ENCODE results near the gene OXCT2. TPM values are rescaled to one million over a fixed set of nuclear protein-coding genes. Genes with fewer than 3 reads are reported as not detected.

Gene OXCT2
- total and polyA plus RNA-seq, 2 experiments from 2014 or later, result 0.25 to 1.8 TPM

GRCh38 chr1:39729842-39730241 lies 41.3 kb downstream of the OXCT2 start:
- H3K36me3 ChIP-seq (replicated peaks; ENCODE audit: insufficient read depth, low read depth), result no peaks in the 10 kb centered on the region
- no peaks in the 10 kb centered on the region for H3K79me2 ChIP-seq
- no peaks in the 10 kb centered on the region for H3K9me2 ChIP-seq (replicated peaks; ENCODE audit: insufficient read depth)
- H4K20me1 ChIP-seq (ENCODE audit: insufficient read depth, poor library complexity, severe bottlenecking), result no peaks in the 10 kb centered on the region
- no peak overlapping the region for H3K27ac ChIP-seq
- no peak overlapping the region for H3K4me2 ChIP-seq
- H3K9me3 ChIP-seq (ENCODE audit: low read depth), result no peaks in the 10 kb centered on the region
- H2AFZ ChIP-seq, result no peak overlapping the region
- 70% methylated on average over 4 of the region's 4 CpGs for WGBS (ENCODE audit: low lambda C conversion rate, missing lambda C conversion rate)
- no peaks in the 10 kb centered on the region for H3K4me1 ChIP-seq (ENCODE audit: insufficient read depth)
- no peak for DNase-seq (ENCODE audit: low spot score)
- no peak overlapping the region for H3K4me3 ChIP-seq
- peaks cover 76% of the 10 kb centered on the region for H3K27me3 ChIP-seq
- TF ChIP-seq CTCF (IDR thresholded peaks at IDR 0.05; ENCODE audit: poor library complexity) (no peak), EZH2 (IDR thresholded peaks at IDR 0.05; ENCODE audit: borderline replicate concordance) (no peak), EZH2phosphoT487 (IDR thresholded peaks at IDR 0.05; ENCODE audit: low read depth, severe bottlenecking, unreplicated experiment) (no peak)

GRCh38 chr1:39729030-39729429 lies 42.1 kb downstream of the OXCT2 start:
- Histone ChIP-seq H2AFZ (no peak overlapping the region), H3K27ac (no peak overlapping the region), H4K20me1 (ENCODE audit: insufficient read depth, poor library complexity, severe bottlenecking) (no peaks in the 10 kb centered on the region), H3K36me3 (replicated peaks; ENCODE audit: insufficient read depth, low read depth) (no peaks in the 10 kb centered on the region), H3K4me1 (ENCODE audit: insufficient read depth) (no peaks in the 10 kb centered on the region), H3K9me2 (replicated peaks; ENCODE audit: insufficient read depth) (no peaks in the 10 kb centered on the region), H3K79me2 (no peaks in the 10 kb centered on the region), H3K9me3 (ENCODE audit: low read depth) (no peaks in the 10 kb centered on the region), H3K27me3 (peaks cover 84% of the 10 kb centered on the region), H3K4me2 (no peak overlapping the region), H3K4me3 (no peak overlapping the region)
- WGBS (ENCODE audit: low lambda C conversion rate, missing lambda C conversion rate), result 67% methylated on average over 3 of the region's 3 CpGs
- no peak for DNase-seq (ENCODE audit: low spot score)
- TF ChIP-seq EZH2phosphoT487 (IDR thresholded peaks at IDR 0.05; ENCODE audit: low read depth, severe bottlenecking, unreplicated experiment), result no peak
- no peak for TF ChIP-seq CTCF (IDR thresholded peaks at IDR 0.05; ENCODE audit: poor library complexity)
- no peak for TF ChIP-seq EZH2 (IDR thresholded peaks at IDR 0.05; ENCODE audit: borderline replicate concordance)

- no peak for DNase-seq (ENCODE audit: low spot score)
- Histone ChIP-seq H2AFZ (no peak overlapping the region), H4K20me1 (ENCODE audit: insufficient read depth, poor library complexity, severe bottlenecking) (no peaks in the 10 kb centered on the region), H3K4me3 (no peak overlapping the region), H3K9me2 (replicated peaks; ENCODE audit: insufficient read depth) (no peaks in the 10 kb centered on the region), H3K36me3 (replicated peaks; ENCODE audit: insufficient read depth, low read depth) (no peaks in the 10 kb centered on the region), H3K9me3 (ENCODE audit: low read depth) (no peaks in the 10 kb centered on the region), H3K4me2 (no peak overlapping the region), H3K79me2 (no peaks in the 10 kb centered on the region), H3K4me1 (ENCODE audit: insufficient read depth) (no peaks in the 10 kb centered on the region), H3K27me3 (peaks cover 83% of the 10 kb centered on the region), H3K27ac (no peak overlapping the region)
- no peak for TF ChIP-seq CTCF (IDR thresholded peaks at IDR 0.05; ENCODE audit: poor library complexity)
- TF ChIP-seq EZH2 (IDR thresholded peaks at IDR 0.05; ENCODE audit: borderline replicate concordance), result no peak
- no peak for TF ChIP-seq EZH2phosphoT487 (IDR thresholded peaks at IDR 0.05; ENCODE audit: low read depth, severe bottlenecking, unreplicated experiment)
- WGBS (ENCODE audit: low lambda C conversion rate, missing lambda C conversion rate), result 79% methylated on average over 14 of the region's 14 CpGs
These were observed 43.2 kb downstream of the OXCT2 start for GRCh38 chr1:39727932-39728317.
